T-helper 1 cell treated with Interleukin-12 subunit alpha and Interleukin-12 subunit beta and Interleukin-4 antibody, amounts not matched to agents 30 μg/mL and 1 μg/mL, for 36 hours (primary cell): ENCODE results near the gene CD8A.
"Not testable (repeated sequence)": the region's sequence is repeated elsewhere in the genome, so short reads cannot be mapped to it uniquely, and the experiment has no call there.

Source experiments
- H3K27ac Mint-ChIP-seq: one replicate; pipeline ENCODE4 v1.8.0; 2021; ENCODE audit warnings: mild to moderate bottlenecking, mixed read lengths
- H3K27me3 Mint-ChIP-seq: one replicate; pipeline ENCODE4 v1.8.0; 2021; ENCODE audit warnings: low read depth, mixed read lengths
- H3K36me3 Mint-ChIP-seq: one replicate; pipeline ENCODE4 v1.8.0; 2021; ENCODE audit warnings: low read depth, mixed read lengths
- H3K4me1 Mint-ChIP-seq: one replicate; pipeline ENCODE4 v1.8.0; 2021; ENCODE audit warnings: low read depth, mixed read lengths
- H3K4me3 Mint-ChIP-seq: one replicate; pipeline ENCODE4 v1.8.0; 2021; ENCODE audit warnings: mild to moderate bottlenecking, moderate library complexity, mixed read lengths
- H3K9me3 Mint-ChIP-seq: one replicate; pipeline ENCODE4 v1.8.0; 2021; ENCODE audit warnings: mixed read lengths

Gene CD8A

DNA sequence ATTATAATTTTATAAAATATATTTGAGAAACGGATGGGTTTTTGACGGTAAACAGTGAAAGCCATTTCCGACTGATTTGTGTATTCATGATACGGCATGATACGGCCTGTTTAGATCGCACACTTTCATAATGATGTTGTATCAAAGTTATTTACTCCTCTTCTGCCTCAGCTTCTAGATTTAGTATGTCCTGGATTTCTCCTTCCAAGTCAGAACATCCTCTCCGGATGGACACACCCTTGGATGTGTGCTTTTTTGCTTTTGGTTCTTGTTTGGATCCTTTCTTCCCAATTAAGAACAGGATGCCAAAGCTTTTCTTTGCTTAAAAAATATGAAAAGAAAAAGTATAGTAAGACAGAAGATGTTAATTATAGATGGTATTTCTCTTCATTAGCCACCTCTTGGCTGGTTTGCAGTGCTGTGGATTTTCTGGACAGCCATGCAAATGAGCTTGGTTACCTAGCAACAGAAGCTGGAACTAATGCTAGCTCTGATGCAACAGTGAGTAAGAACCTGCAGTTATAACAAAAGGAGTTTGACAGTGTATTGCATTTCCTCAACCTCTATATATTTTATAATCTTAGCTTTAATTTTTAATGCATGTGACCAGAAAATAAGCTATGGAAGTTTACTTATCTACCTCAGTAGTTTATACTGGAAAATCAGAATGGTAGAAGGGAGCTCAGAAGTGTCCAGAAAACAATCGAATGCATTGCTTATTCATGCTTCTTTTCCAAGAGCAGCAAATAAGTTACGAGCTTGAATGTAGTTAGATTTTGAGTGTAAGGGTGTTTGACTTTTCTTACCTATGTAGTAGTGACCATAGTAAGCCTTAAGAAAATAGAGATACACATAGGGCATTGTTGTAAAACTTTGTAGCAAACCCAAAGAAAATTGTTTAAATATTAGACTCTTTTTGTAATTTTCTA lies 42.7 kb downstream of the CD8A start:
- Mint-ChIP-seq H3K27ac (no peak overlapping the region), H3K9me3 (peaks cover 12% of the 10 kb centered on the region), H3K4me3 (no peak overlapping the region), H3K4me1 (peaks cover 12% of the 10 kb centered on the region), H3K36me3 (peaks cover 43% of the 10 kb centered on the region), H3K27me3 (no peaks in the 10 kb centered on the region)

- peaks cover 16% of the 10 kb centered on the region for H3K4me1 Mint-ChIP-seq
- no peak overlapping the region for H3K27ac Mint-ChIP-seq
- peaks cover 12% of the 10 kb centered on the region for H3K9me3 Mint-ChIP-seq
Measured at GRCh38 chr2:86746939-86747338, 43.8 kb downstream of the CD8A start.

GRCh38 chr2:86744152-86744551 lies 46.6 kb downstream of the CD8A start:
- no peaks in the 10 kb centered on the region for H3K27me3 Mint-ChIP-seq
- peaks cover 13% of the 10 kb centered on the region for H3K4me1 Mint-ChIP-seq
- H3K9me3 Mint-ChIP-seq = no peaks in the 10 kb centered on the region
- peaks cover 12% of the 10 kb centered on the region for H3K36me3 Mint-ChIP-seq
- H3K4me3 Mint-ChIP-seq = no peak overlapping the region
- no peak overlapping the region for H3K27ac Mint-ChIP-seq

More at GRCh38 chr2:86746939-86747338, 43.8 kb downstream of the CD8A start:
- H3K36me3 Mint-ChIP-seq = peaks cover 37% of the 10 kb centered on the region
- H3K27me3 Mint-ChIP-seq = no peaks in the 10 kb centered on the region
- no peak overlapping the region for H3K4me3 Mint-ChIP-seq

DNA sequence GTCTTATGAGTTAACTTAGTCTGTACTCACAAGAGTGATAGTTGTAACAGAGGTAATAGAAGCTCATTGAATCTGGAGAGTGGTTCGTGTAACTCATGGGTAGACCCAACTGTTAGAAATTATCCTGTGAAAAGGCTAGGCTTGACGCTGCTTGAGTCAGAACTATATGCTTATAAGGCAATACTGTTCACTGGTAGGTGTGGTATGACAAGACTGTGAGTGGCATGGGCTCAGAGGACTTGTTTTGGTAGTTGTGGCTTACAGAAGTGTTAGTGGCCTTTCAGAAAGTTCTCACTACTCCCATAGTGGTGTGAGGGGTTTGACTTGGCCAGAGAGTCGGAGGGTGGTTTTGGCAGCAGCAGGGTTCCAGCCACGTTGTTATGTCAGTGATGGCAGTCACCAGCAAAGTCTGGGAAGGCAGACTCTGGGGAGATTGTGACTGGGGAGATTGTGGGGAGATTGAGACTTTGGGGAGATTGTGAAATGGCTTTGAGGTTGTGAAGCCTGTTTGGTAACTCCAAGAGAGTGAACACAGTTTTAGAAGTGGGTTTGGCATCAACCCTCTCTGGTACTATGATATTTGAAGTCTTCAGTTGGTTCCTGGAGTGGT lies 48.7 kb downstream of the CD8A start:
- H3K27ac Mint-ChIP-seq, H3K9me3 Mint-ChIP-seq, H3K27me3 Mint-ChIP-seq, H3K4me3 Mint-ChIP-seq, H3K4me1 Mint-ChIP-seq: not testable (repeated sequence)
- H3K36me3 Mint-ChIP-seq = peaks cover 12% of the 10 kb centered on the region

GRCh38 chr2:86739889-86740288 lies 50.8 kb downstream of the CD8A start:
- H3K27ac Mint-ChIP-seq, H3K4me3 Mint-ChIP-seq, H3K27me3 Mint-ChIP-seq, H3K4me1 Mint-ChIP-seq, H3K9me3 Mint-ChIP-seq: not testable (repeated sequence)
- peaks cover 12% of the 10 kb centered on the region for H3K36me3 Mint-ChIP-seq

DNA sequence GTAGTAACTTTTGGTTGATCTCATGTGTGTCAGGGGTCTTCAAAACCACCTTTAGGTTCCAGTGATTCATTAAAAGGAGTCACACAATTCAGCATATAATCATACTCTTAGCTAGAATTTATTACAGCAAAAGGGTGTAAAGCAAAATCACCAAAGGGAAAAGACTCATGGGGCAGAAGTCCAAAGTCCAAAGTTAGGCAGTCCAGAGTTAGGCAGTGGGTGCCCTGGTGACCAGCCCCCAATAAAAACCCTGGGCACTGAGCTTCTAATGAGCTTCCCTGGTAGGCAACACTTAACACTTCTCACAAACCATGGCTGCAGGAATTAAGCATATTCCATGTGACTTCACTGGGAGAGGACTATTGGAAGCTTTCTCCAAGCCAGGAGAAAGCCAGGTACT lies 51.2 kb downstream of the CD8A start:
- peaks cover 12% of the 10 kb centered on the region for H3K36me3 Mint-ChIP-seq
- not testable (repeated sequence) for H3K4me3 Mint-ChIP-seq, H3K9me3 Mint-ChIP-seq, H3K27ac Mint-ChIP-seq, H3K27me3 Mint-ChIP-seq, H3K4me1 Mint-ChIP-seq

DNA sequence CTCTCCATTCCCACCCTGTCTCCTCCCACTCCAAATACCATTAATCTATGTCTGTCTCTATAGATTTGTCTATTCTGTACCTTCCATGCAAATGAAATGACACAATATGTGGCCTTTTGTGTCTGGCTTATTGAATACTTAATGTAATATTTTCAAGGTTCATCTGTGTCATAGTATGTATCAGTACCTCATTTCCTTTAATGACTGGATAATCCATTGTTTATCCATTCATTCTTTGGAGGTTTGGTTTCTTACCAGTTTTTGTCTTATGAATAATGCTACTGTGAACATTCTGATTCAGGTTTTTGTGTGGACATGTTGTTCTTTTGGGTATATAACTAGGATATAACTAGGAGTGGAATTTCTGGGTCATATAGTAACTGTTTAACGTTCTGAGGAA lies 55.8 kb downstream of the CD8A start:
- not testable (repeated sequence) for H3K27ac Mint-ChIP-seq, H3K27me3 Mint-ChIP-seq, H3K4me1 Mint-ChIP-seq, H3K4me3 Mint-ChIP-seq, H3K36me3 Mint-ChIP-seq, H3K9me3 Mint-ChIP-seq
